Stimulated activated CD4-positive, alpha-beta T cell treated with anti-CD3 and anti-CD28 coated beads, Interleukin-2, amount 100 ng/mL, for 48 hours (primary cell): Measurements from ENCODE around the gene ETV6.

Experiments
- DNase-seq, 2 donors: peaks; one replicate each; pipeline ENCODE4 v3.0.0-alpha.2; 2020

Gene ETV6

GRCh38 chr12:11812586-11813437 lies 163.3 kb downstream of the ETV6 start:
- DNase-seq: no peak

GRCh38 chr12:11813438-11813813 lies 164.0 kb downstream of the ETV6 start:
- no peak for DNase-seq

DNA sequence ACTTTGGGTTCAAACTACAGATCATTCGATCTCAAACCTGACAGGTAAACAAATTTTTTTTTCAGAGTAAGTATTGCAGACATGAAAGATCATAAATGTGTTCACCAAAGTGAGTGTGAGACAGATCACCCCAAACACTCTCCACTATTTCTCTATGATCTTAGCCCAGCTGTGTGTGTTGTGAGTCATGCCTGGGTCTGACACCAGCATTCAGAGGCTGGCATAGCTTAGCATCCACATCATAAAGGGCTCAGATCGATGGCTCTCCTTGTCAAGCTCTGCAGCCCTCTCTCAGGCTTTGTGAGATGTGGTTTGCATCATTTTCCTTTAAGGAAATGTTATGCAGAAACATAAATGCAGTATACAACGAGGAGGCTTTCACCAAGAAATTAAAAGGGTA lies 164.9 kb downstream of the ETV6 start:
- DNase-seq: no peak

DNA sequence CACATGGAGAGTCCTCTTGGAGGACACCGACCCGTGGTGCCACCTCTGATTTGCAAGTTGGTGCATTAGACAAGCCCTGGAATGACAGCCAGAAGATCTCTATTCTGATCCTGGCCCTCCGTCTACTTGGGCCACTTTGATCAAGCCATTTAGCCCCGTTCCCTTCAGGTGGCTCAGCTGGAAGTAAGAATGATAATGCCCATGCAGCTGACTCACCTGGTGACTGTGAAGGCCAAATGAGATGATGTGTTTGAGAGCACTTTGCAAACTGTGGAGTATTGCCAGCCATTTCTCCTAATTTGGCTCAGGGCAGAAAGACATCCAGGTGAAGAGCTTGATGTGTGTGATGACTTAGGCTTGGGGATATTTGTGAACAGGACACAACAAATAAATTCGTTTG lies 165.9 kb downstream of the ETV6 start:
- DNase-seq: no peak

DNA sequence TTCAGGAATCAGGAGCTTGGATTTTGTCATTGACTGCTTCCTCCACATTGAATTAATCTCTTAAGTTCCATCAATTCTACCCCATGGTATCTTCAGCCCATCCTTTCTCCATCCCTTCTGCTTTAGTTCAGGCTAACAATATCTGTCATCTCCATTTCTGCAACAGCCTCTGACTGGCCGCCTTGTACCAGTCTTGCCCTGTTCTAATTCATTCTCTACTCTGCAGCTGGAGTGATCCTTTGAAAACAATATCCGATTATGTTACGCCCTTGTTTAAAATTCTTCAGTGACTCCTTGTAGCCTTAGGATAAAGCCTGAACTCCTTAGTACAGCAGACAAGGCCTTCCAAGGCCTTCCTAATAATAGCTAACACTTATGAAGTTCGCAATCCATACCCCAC lies 170.2 kb downstream of the ETV6 start:
- DNase-seq: no peak

DNA sequence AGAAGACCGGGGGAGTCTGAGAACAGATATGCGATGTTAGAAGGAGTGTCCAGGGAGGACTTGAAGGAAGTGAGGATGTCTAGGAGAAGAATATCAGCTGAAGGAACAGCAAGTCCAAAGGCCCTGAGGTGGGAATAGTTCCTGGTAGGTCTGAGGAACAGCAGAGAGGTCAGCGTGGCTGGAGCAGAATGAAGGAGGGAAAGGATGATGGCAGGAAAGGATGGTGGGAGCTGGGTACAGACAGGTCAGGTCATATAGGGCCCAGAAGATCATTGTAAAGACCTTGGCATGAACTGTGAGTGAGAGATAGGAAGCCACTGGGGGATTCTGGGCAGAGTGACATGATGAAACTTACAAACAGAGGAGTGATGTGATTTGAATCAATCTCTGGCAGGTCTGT lies 171.0 kb downstream of the ETV6 start:
- no peak for DNase-seq

DNA sequence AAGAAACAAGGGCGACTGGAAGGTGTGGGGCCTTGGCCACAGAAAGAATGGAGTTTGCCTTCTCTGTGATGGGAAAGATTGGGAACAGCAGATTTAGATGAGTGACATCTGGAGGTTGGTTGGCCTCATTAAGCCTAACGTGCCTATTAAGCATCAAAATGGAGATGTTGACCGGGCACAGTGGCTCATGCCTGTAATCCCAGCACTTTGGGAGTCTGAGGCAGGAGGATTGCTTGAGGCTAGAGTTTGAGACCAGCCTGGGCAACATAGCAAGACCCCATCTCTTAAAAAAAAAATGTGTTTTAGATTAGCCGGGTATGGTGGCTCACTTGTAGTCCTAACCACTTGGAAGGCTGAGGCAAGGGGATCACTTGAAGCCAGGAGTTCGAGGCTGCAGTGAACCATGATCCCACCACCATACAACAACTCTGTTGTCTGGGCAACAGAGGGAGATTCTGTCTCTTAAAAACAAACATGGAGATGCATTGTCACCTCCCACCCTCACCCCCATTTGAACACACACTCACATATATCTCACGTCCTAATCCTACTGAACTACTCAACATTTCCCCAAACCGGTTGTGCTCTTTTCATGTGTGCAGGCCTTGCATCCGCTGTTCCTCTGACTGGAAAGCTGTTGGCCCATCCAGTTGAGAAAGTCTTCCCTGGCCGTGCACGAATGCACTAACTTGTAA lies 172.1 kb downstream of the ETV6 start:
- DNase-seq: no peak

DNA sequence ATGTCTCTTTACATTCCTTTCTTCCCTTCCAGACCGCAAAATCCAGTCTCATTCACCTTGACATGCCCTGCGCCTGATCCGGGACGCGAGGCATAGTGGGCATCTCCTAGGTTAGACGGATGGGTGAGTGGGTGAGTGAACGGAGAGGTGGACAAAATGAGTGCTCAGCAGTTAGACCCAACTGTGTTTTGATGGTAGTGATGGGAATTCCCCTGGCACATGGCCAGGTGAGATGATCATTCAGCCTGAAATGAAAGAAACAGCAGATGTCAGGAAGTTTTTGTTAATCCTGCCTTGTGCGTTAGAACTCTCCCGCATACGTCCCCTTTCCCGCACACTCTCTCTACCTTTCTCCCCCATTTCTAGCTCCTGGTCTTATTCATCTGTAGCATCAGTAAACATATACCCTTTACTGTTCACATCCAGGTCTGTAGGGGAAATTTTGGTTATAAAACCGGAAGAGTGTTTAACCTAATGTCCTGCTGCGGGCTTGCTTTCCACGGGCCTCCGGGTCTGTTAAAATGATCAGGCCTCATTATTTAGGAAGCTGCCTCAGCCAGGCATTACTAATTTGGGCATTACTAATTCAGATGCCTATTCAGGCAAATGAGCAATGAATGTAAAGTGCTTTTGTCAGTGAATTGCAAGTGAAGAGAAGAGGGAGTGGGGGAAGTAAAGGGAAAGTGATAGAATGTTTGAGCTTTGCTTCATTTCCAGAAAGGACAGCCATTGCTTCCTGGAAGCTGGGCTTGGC lies 172.8 kb downstream of the ETV6 start:
- peak in 1 of 2 donors; percentile 52 for DNase-seq

- no peak for DNase-seq
These were observed 173.6 kb downstream of the ETV6 start for GRCh38 chr12:11823043-11823442.

DNA sequence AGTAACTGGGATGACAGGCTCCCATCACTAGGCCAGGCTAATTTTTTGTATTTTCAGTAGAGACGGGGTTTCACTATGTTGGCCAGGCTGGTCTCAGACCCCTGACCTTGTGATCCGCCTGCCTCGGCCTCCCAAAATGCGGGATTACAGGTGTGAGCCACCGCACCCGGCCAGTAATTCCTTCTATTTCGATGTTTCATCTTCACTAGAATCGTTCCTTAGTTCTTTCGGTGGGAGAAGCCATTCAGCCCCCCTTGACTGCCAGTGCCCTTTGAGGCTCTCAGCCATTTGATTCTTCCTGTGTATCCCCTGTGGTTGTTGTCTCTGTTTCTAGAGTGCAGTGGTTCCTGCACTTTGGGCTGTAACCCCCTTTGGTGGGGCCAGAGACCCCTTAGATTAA lies 174.1 kb downstream of the ETV6 start:
- no peak for DNase-seq

- no peak for DNase-seq
These were observed 174.6 kb downstream of the ETV6 start for GRCh38 chr12:11824069-11824468.

GRCh38 chr12:11824736-11825135 lies 175.3 kb downstream of the ETV6 start:
- DNase-seq: no peak

DNA sequence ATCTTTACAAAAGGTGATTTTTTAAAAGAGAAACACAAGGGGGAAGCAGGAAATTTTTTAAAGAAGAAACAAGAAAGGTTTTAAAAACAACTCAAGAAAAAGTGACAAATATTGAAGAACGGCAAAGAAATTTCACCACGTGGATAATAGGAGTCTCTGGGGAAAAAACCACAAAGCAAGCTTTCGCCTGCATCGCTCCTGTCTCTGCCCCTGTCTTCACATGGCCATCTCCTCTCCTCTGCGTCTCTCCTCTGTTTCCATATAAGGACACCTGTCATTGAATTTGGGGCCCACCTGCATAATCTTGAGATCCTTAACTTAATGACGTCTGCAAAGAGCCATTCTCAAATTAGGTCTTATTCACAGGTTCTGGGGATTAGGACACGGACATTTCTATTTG lies 175.8 kb downstream of the ETV6 start:
- DNase-seq: no peak

GRCh38 chr12:11826574-11826973 lies 177.1 kb downstream of the ETV6 start:
- no peak for DNase-seq

- DNase-seq: no peak
These were observed 177.9 kb downstream of the ETV6 start for GRCh38 chr12:11827091-11828061.

DNA sequence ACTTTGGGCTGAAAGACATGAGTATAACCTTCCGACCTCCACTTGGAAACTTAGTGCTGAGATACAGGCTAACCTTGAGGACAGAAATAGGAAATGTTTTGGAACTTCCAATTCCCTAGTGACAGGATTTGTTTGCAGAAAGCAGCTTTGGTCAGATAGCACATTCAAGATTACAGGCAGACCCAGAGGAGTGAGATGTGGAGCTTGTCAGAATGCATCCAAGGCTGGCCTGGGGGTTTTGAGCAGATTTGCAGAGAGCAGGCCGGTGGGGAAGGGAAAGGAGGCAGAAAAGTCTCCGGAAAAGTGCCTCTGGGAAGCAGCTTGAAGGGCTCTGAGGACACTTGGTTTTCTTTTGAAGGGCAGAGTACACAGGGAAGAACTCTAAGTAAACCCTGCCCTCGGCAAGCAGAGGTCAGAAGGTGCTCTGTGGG lies 180.3 kb downstream of the ETV6 start:
- DNase-seq: no peak

- no peak for DNase-seq
These were observed 180.9 kb downstream of the ETV6 start for GRCh38 chr12:11830307-11830801.

- no peak for DNase-seq
These were observed 182.6 kb downstream of the ETV6 start for GRCh38 chr12:11832093-11832492.

GRCh38 chr12:11833174-11833895 lies 183.9 kb downstream of the ETV6 start:
- DNase-seq: no peak

- DNase-seq: no peak
These were observed 184.8 kb downstream of the ETV6 start for GRCh38 chr12:11834104-11834812.

DNA sequence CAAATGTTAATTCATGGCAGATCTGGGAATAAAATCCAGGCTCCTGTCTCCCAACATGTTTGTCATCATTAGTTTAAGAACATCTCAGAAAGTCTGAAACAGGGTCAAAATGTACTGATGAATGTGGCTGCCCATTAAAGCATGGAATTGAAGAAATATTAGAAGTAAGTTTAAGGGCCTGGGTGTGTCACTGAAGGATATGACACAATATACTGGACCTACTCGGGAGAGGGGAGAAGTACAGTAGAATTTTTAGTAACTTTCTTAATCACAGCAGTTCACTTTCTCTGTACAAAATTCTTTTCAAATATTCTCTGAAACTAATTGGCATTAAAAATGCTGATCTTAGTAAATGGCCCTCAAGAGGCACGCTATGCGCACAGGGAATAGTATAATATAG lies 185.5 kb downstream of the ETV6 start:
- no peak for DNase-seq
